Astrocyte (in vitro differentiated cells and primary cell): ENCODE measurements around the gene TRPC4. TPM values are rescaled to one million over a fixed set of nuclear protein-coding genes. Genes with fewer than 3 reads are reported as not detected.

ENCODE experiments used
- DNase-seq: peaks from one replicate; pipeline ENCODE4 v3.0.0-alpha.2; 2010; ENCODE audit warnings: low read depth
- FAIRE-seq: peaks from 2 replicates; lab custom pipeline; 2011; peaks lifted over from hg19 to GRCh38; lab: Jason Lieb, UNC
- H2AFZ ChIP-seq: 2 replicates; pipeline ENCODE4 v1.6.0; 2012; ENCODE audit warnings: low read depth, low read length, inconsistent platforms
- H3K27ac ChIP-seq: 2 replicates; pipeline ENCODE4 v1.5.1; 2011; ENCODE audit warnings: low read depth, low read length, inconsistent platforms
- H3K27me3 ChIP-seq: 2 replicates; pipeline ENCODE4 v1.6.0; 2011; ENCODE audit warnings: low read length, inconsistent platforms; ENCODE audit not compliant: insufficient read depth
- H3K36me3 ChIP-seq: 2 replicates; pipeline ENCODE4 v1.5.1; 2011; ENCODE audit warnings: low read length, inconsistent platforms; ENCODE audit not compliant: insufficient read depth
- H3K4me1 ChIP-seq: 2 replicates; pipeline ENCODE4 v1.5.1; 2011; ENCODE audit warnings: low read length, inconsistent platforms; ENCODE audit not compliant: insufficient read depth
- H3K4me2 ChIP-seq: 2 replicates; pipeline ENCODE4 v1.6.0; 2012; ENCODE audit warnings: low read length, inconsistent platforms
- H3K4me3 ChIP-seq: 2 replicates; pipeline ENCODE4 v1.5.1; 2011; ENCODE audit warnings: low read depth, mild to moderate bottlenecking, low read length, inconsistent platforms; ENCODE audit not compliant: insufficient read depth
- H3K79me2 ChIP-seq: 2 replicates; pipeline ENCODE4 v1.6.0; 2012; ENCODE audit warnings: mild to moderate bottlenecking, low read length, inconsistent platforms; ENCODE audit not compliant: insufficient read depth
- H3K9ac ChIP-seq: 2 replicates; pipeline ENCODE4 v1.6.0; 2012; ENCODE audit warnings: mild to moderate bottlenecking, low read length, inconsistent platforms
- H3K9me3 ChIP-seq: 2 replicates; pipeline ENCODE4 v1.5.1; 2012; ENCODE audit warnings: low read depth, mild to moderate bottlenecking, low read length, inconsistent platforms; ENCODE audit not compliant: insufficient read depth
- H4K20me1 ChIP-seq: 2 replicates; pipeline ENCODE4 v1.6.0; 2012; ENCODE audit warnings: low read length, inconsistent platforms; ENCODE audit not compliant: insufficient read depth
- H3K27ac Mint-ChIP-seq: one replicate; pipeline ENCODE4 v1.8.0; 2021; ENCODE audit warnings: mild to moderate bottlenecking, mixed read lengths; ENCODE audit not compliant: unreplicated experiment
- H3K27me3 Mint-ChIP-seq: one replicate; pipeline ENCODE4 v1.8.0; 2021; ENCODE audit warnings: low read depth, mixed read lengths; ENCODE audit not compliant: unreplicated experiment
- H3K36me3 Mint-ChIP-seq: one replicate; pipeline ENCODE4 v1.8.0; 2021; ENCODE audit warnings: low read depth, mixed read lengths; ENCODE audit not compliant: unreplicated experiment
- H3K4me1 Mint-ChIP-seq: one replicate; pipeline ENCODE4 v1.8.0; 2021; ENCODE audit warnings: low read depth, mixed read lengths; ENCODE audit not compliant: unreplicated experiment
- H3K4me3 Mint-ChIP-seq: one replicate; pipeline ENCODE4 v1.8.0; 2021; ENCODE audit warnings: mild to moderate bottlenecking, moderate library complexity, mixed read lengths; ENCODE audit not compliant: unreplicated experiment
- H3K9me3 Mint-ChIP-seq: one replicate; pipeline ENCODE4 v1.8.0; 2021; ENCODE audit warnings: mild to moderate bottlenecking, mixed read lengths; ENCODE audit not compliant: unreplicated experiment
- CTCF ChIP-seq: IDR thresholded peaks from 2 replicates; pipeline ENCODE4 v1.5.1; 2011; ENCODE audit warnings: low read depth, mild to moderate bottlenecking, inconsistent platforms, low read length, moderate library complexity; ENCODE audit not compliant: insufficient read depth
- EZH2 ChIP-seq: IDR thresholded peaks from 2 replicates; pipeline ENCODE4 v1.6.1; 2012; ENCODE audit warnings: mild to moderate bottlenecking, low read length, inconsistent platforms; ENCODE audit not compliant: insufficient read depth
- total RNA-seq: library from RNA; stranded (reverse); gene quantifications from 2 replicates; pipeline ENCODE4 v1.2.1, GENCODE V29; 2021

TRPC4 gene
- total RNA-seq, 1 donor from 2014 or later = 14.4 TPM

GRCh38 chr13:37769078-37769477 lies 100.5 kb downstream of the TRPC4 start:
- no peaks in the 10 kb centered on the region for H3K9me3 Mint-ChIP-seq
- Histone ChIP-seq H4K20me1 (no peaks in the 10 kb centered on the region), H3K9ac (no peak overlapping the region), H3K27me3 (no peaks in the 10 kb centered on the region), H3K4me2 (no peak overlapping the region), H3K9me3 (no peaks in the 10 kb centered on the region), H3K79me2 (no peaks in the 10 kb centered on the region), H3K27ac (no peak overlapping the region), H3K36me3 (no peaks in the 10 kb centered on the region), H2AFZ (no peak overlapping the region), H3K4me1 (no peaks in the 10 kb centered on the region), H3K4me3 (no peak overlapping the region)
- no peak overlapping the region for H3K27ac Mint-ChIP-seq
- H3K36me3 Mint-ChIP-seq = no peaks in the 10 kb centered on the region
- FAIRE-seq (no peak), DNase-seq (no peak)
- H3K27me3 Mint-ChIP-seq = no peaks in the 10 kb centered on the region
- H3K4me1 Mint-ChIP-seq = no peaks in the 10 kb centered on the region
- H3K4me3 Mint-ChIP-seq = no peak overlapping the region
- TF ChIP-seq EZH2 (no peak), CTCF (no peak)

DNA sequence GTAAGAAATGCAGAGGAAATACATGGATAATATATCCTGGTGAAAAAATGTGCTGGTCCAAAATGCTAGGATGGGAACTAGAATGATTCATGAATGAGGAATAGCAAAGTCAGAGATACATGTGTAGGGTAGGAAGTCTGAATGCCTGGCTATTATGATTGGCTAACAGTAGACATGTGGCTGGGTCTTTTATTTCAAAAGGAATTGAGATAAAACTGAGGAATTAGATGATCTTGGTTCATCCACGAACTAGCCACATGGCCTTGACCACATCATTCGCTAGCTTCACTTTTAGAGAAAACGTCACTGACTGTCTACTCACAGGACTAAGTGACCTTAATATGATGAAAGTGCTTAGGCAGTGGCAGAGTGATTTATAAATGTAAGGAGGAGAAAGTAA lies 103.1 kb downstream of the TRPC4 start:
- H3K4me3 ChIP-seq = no peak overlapping the region
- FAIRE-seq (no peak), DNase-seq (no peak)
- H4K20me1 ChIP-seq = no peaks in the 10 kb centered on the region
- H2AFZ ChIP-seq = no peak overlapping the region
- no peaks in the 10 kb centered on the region for H3K4me1 ChIP-seq
- H3K79me2 ChIP-seq = no peaks in the 10 kb centered on the region
- Mint-ChIP-seq H3K4me3 (no peak overlapping the region), H3K27ac (no peak overlapping the region), H3K4me1 (no peaks in the 10 kb centered on the region), H3K36me3 (no peaks in the 10 kb centered on the region), H3K27me3 (no peaks in the 10 kb centered on the region), H3K9me3 (no peaks in the 10 kb centered on the region)
- H3K4me2 ChIP-seq = no peak overlapping the region
- no peaks in the 10 kb centered on the region for H3K36me3 ChIP-seq
- no peaks in the 10 kb centered on the region for H3K27me3 ChIP-seq
- no peak overlapping the region for H3K27ac ChIP-seq
- H3K9me3 ChIP-seq = no peaks in the 10 kb centered on the region
- no peak for TF ChIP-seq CTCF
- no peak for TF ChIP-seq EZH2
- no peak overlapping the region for H3K9ac ChIP-seq

GRCh38 chr13:37755349-37755748 lies 114.2 kb downstream of the TRPC4 start:
- no peaks in the 10 kb centered on the region for H3K36me3 Mint-ChIP-seq
- DNase-seq = no peak
- FAIRE-seq = no peak
- Histone ChIP-seq H3K4me1 (no peaks in the 10 kb centered on the region), H3K4me2 (no peak overlapping the region), H3K79me2 (no peaks in the 10 kb centered on the region), H3K27ac (no peak overlapping the region), H3K9me3 (no peaks in the 10 kb centered on the region), H3K36me3 (no peaks in the 10 kb centered on the region), H2AFZ (no peak overlapping the region), H3K4me3 (no peak overlapping the region), H4K20me1 (no peaks in the 10 kb centered on the region), H3K27me3 (no peaks in the 10 kb centered on the region), H3K9ac (no peak overlapping the region)
- H3K4me3 Mint-ChIP-seq = no peak overlapping the region
- TF ChIP-seq EZH2 = no peak
- no peak for TF ChIP-seq CTCF
- no peaks in the 10 kb centered on the region for H3K9me3 Mint-ChIP-seq
- no peaks in the 10 kb centered on the region for H3K27me3 Mint-ChIP-seq
- peaks cover 13% of the 10 kb centered on the region for H3K4me1 Mint-ChIP-seq
- no peak overlapping the region for H3K27ac Mint-ChIP-seq
